Measurements from ENCODE around the gene FAM149A. TPM values are rescaled to one million over a fixed set of nuclear protein-coding genes. Genes with fewer than 3 reads are reported as not detected.

FAM149A gene
- polyA plus RNA-seq, 1 donor from 2014 or later: 9.1 TPM

DNA sequence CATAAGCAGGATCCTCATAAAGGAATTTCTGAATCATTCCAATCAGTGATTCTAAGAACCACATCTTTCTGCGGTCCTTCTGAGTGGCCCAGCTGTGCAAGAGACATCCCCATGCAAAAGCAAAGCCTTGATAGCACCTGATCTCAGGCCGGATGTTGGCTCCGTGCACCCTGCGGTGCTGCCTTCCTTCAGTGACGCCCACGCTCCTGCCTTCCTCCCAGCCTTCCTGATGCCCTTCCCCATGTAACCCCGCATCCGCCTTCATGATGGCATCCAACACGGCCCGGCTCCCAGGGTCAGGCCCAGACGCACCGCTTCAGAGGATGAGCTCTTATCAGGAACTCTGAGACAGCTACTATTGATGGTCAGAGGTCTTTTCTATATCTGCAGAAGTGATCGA, 66.5 kb downstream of the FAM149A start:
- no peak for TF ChIP-seq RAD21 (conservative IDR thresholded peaks at IDR 0.05)
- TF ChIP-seq SMC3 (conservative IDR thresholded peaks at IDR 0.05; ENCODE audit: poor library complexity): no peak
- TF ChIP-seq MXI1 (conservative IDR thresholded peaks at IDR 0.05; ENCODE audit: poor library complexity, severe bottlenecking): no peak
- TF ChIP-seq EP300 (conservative IDR thresholded peaks at IDR 0.05; ENCODE audit: poor library complexity, severe bottlenecking): no peak
- TF ChIP-seq TAF1 (IDR thresholded peaks at IDR 0.05; ENCODE audit: low read depth): no peak
- no peak for TF ChIP-seq EZH2 (IDR thresholded peaks at IDR 0.05; ENCODE audit: borderline replicate concordance, insufficient read depth, low read length, poor library complexity, severe bottlenecking)
- TF ChIP-seq POLR2AphosphoS5 (IDR thresholded peaks at IDR 0.05): no peak
- TF ChIP-seq, protein P1, sequence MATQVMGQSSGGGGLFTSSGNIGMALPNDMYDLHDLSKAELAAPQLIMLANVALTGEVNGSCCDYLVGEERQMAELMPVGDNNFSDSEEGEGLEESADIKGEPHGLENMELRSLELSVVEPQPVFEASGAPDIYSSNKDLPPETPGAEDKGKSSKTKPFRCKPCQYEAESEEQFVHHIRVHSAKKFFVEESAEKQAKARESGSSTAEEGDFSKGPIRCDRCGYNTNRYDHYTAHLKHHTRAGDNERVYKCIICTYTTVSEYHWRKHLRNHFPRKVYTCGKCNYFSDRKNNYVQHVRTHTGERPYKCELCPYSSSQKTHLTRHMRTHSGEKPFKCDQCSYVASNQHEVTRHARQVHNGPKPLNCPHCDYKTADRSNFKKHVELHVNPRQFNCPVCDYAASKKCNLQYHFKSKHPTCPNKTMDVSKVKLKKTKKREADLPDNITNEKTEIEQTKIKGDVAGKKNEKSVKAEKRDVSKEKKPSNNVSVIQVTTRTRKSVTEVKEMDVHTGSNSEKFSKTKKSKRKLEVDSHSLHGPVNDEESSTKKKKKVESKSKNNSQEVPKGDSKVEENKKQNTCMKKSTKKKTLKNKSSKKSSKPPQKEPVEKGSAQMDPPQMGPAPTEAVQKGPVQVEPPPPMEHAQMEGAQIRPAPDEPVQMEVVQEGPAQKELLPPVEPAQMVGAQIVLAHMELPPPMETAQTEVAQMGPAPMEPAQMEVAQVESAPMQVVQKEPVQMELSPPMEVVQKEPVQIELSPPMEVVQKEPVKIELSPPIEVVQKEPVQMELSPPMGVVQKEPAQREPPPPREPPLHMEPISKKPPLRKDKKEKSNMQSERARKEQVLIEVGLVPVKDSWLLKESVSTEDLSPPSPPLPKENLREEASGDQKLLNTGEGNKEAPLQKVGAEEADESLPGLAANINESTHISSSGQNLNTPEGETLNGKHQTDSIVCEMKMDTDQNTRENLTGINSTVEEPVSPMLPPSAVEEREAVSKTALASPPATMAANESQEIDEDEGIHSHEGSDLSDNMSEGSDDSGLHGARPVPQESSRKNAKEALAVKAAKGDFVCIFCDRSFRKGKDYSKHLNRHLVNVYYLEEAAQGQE (IDR thresholded peaks at IDR 0.05; ENCODE audit: borderline replicate concordance): no peak
- H3K9me2 ChIP-seq (ENCODE audit: insufficient read depth, low read length): no peaks in the 10 kb centered on the region
- H3K9me3 ChIP-seq (ENCODE audit: low read length): no peaks in the 10 kb centered on the region
- no peaks in the 10 kb centered on the region for H3K79me2 ChIP-seq (replicated peaks; ENCODE audit: insufficient read depth, low read length)
- H3K4me3 ChIP-seq (ENCODE audit: low read length): no peak overlapping the region
- H3F3A ChIP-seq (ENCODE audit: insufficient read depth, low read length, poor library complexity, severe bottlenecking): no peaks in the 10 kb centered on the region
- no peak overlapping the region for H3K4me2 ChIP-seq (ENCODE audit: low read length)
- H3K27ac ChIP-seq (ENCODE audit: low read length): no peak overlapping the region
- H3K9ac ChIP-seq (ENCODE audit: low read length): no peak overlapping the region
- no peaks in the 10 kb centered on the region for H3K36me3 ChIP-seq (ENCODE audit: insufficient read depth, low read length)
- H2AFZ ChIP-seq (ENCODE audit: low read depth, low read length): no peak overlapping the region
- H3K27me3 ChIP-seq (ENCODE audit: insufficient read depth, low read depth, low read length): no peaks in the 10 kb centered on the region
- H4K20me1 ChIP-seq (ENCODE audit: insufficient read depth): no peaks in the 10 kb centered on the region

DNA sequence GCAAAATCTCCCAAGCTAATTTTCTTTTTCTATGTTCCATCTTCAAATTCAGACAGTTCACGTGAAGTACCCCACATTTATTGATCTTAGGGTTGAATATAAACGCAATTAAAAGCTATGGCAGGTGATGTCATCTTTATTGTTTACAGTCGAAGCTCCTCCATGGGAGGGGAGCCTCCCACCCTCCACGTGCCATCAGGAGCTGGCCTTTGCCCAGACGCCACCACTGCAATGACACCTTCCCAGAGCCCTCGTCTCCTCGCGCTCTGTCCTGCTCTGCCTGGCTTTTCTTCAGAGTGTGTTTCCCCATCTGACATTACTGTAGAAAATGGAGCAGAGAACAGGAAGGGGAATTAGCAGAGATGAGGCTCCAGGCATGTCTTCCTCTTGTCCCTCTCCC, 68.0 kb downstream of the FAM149A start:
- H3K27ac ChIP-seq (ENCODE audit: low read length): no peak overlapping the region
- H3K4me2 ChIP-seq (ENCODE audit: low read length): no peak overlapping the region
- no peak overlapping the region for H2AFZ ChIP-seq (ENCODE audit: low read depth, low read length)
- H3F3A ChIP-seq (ENCODE audit: insufficient read depth, low read length, poor library complexity, severe bottlenecking): no peaks in the 10 kb centered on the region
- H3K4me3 ChIP-seq (ENCODE audit: low read length): no peak overlapping the region
- no peaks in the 10 kb centered on the region for H3K9me2 ChIP-seq (ENCODE audit: insufficient read depth, low read length)
- H4K20me1 ChIP-seq (ENCODE audit: insufficient read depth): no peaks in the 10 kb centered on the region
- H3K36me3 ChIP-seq (ENCODE audit: insufficient read depth, low read length): no peaks in the 10 kb centered on the region
- no peaks in the 10 kb centered on the region for H3K27me3 ChIP-seq (ENCODE audit: insufficient read depth, low read depth, low read length)
- no peak overlapping the region for H3K9ac ChIP-seq (ENCODE audit: low read length)
- no peaks in the 10 kb centered on the region for H3K9me3 ChIP-seq (ENCODE audit: low read length)
- no peaks in the 10 kb centered on the region for H3K79me2 ChIP-seq (replicated peaks; ENCODE audit: insufficient read depth, low read length)
- TF ChIP-seq EZH2 (IDR thresholded peaks at IDR 0.05; ENCODE audit: borderline replicate concordance, insufficient read depth, low read length, poor library complexity, severe bottlenecking): no peak
- TF ChIP-seq SMC3 (conservative IDR thresholded peaks at IDR 0.05; ENCODE audit: poor library complexity): no peak
- TF ChIP-seq RAD21 (conservative IDR thresholded peaks at IDR 0.05): no peak
- TF ChIP-seq POLR2AphosphoS5 (IDR thresholded peaks at IDR 0.05): no peak
- TF ChIP-seq, protein P2, sequence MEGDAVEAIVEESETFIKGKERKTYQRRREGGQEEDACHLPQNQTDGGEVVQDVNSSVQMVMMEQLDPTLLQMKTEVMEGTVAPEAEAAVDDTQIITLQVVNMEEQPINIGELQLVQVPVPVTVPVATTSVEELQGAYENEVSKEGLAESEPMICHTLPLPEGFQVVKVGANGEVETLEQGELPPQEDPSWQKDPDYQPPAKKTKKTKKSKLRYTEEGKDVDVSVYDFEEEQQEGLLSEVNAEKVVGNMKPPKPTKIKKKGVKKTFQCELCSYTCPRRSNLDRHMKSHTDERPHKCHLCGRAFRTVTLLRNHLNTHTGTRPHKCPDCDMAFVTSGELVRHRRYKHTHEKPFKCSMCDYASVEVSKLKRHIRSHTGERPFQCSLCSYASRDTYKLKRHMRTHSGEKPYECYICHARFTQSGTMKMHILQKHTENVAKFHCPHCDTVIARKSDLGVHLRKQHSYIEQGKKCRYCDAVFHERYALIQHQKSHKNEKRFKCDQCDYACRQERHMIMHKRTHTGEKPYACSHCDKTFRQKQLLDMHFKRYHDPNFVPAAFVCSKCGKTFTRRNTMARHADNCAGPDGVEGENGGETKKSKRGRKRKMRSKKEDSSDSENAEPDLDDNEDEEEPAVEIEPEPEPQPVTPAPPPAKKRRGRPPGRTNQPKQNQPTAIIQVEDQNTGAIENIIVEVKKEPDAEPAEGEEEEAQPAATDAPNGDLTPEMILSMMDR (IDR thresholded peaks at IDR 0.05; ENCODE audit: poor library complexity, severe bottlenecking): no peak
- TF ChIP-seq TAF1 (IDR thresholded peaks at IDR 0.05; ENCODE audit: low read depth): no peak
- TF ChIP-seq, protein P1 (IDR thresholded peaks at IDR 0.05; ENCODE audit: borderline replicate concordance): no peak
- no peak for TF ChIP-seq MXI1 (conservative IDR thresholded peaks at IDR 0.05; ENCODE audit: poor library complexity, severe bottlenecking)
- TF ChIP-seq EP300 (conservative IDR thresholded peaks at IDR 0.05; ENCODE audit: poor library complexity, severe bottlenecking): no peak
